ENCODE measurements around the gene CCDC50.

CCDC50 gene

GRCh38 chr3:191301782-191302411 lies 27.3 kb upstream of the CCDC50 start:
- Histone ChIP-seq H3K27me3 (ENCODE audit: control insufficient read depth, low read length) (no peaks in the 10 kb centered on the region), H3K4me3 (ENCODE audit: low read length) (no peak overlapping the region), H3K36me3 (ENCODE audit: control insufficient read depth, low read length) (no peaks in the 10 kb centered on the region), H4K20me1 (ENCODE audit: control insufficient read depth, insufficient read depth, low read depth, low read length) (no peaks in the 10 kb centered on the region), H3F3A (ENCODE audit: control insufficient read depth, insufficient read depth) (no peaks in the 10 kb centered on the region), H3K9me2 (replicated peaks; ENCODE audit: control insufficient read depth, low read length) (no peaks in the 10 kb centered on the region), H3K4me1 (ENCODE audit: control insufficient read depth, low read length) (peaks cover 17% of the 10 kb centered on the region), H3K9me3 (ENCODE audit: control insufficient read depth, insufficient read depth, low read length) (no peaks in the 10 kb centered on the region), H3K27ac (ENCODE audit: low read depth, low read length) (no peak overlapping the region), H3K79me2 (ENCODE audit: control insufficient read depth, low read length) (no peaks in the 10 kb centered on the region), H3K4me2 (ENCODE audit: low read length) (no peak overlapping the region)
- TF ChIP-seq EZH2phosphoT487 (IDR thresholded peaks at IDR 0.05; ENCODE audit: borderline replicate concordance, low read length) (no peak), CTCF (IDR thresholded peaks at IDR 0.05; ENCODE audit: low read depth, low read length, poor library complexity, severe bottlenecking) (no peak)

- Histone ChIP-seq H3K79me2 (ENCODE audit: control insufficient read depth, low read length) (no peaks in the 10 kb centered on the region), H3F3A (ENCODE audit: control insufficient read depth, insufficient read depth) (no peaks in the 10 kb centered on the region), H3K4me3 (ENCODE audit: low read length) (no peak overlapping the region), H3K4me1 (ENCODE audit: control insufficient read depth, low read length) (peaks cover 11% of the 10 kb centered on the region), H3K36me3 (ENCODE audit: control insufficient read depth, low read length) (no peaks in the 10 kb centered on the region), H3K4me2 (ENCODE audit: low read length) (no peak overlapping the region), H3K9me3 (ENCODE audit: control insufficient read depth, insufficient read depth, low read length) (no peaks in the 10 kb centered on the region), H4K20me1 (ENCODE audit: control insufficient read depth, insufficient read depth, low read depth, low read length) (no peaks in the 10 kb centered on the region), H3K27ac (ENCODE audit: low read depth, low read length) (no peak overlapping the region), H3K27me3 (ENCODE audit: control insufficient read depth, low read length) (no peaks in the 10 kb centered on the region), H3K9me2 (replicated peaks; ENCODE audit: control insufficient read depth, low read length) (no peaks in the 10 kb centered on the region)
- TF ChIP-seq CTCF (IDR thresholded peaks at IDR 0.05; ENCODE audit: low read depth, low read length, poor library complexity, severe bottlenecking) (no peak), EZH2phosphoT487 (IDR thresholded peaks at IDR 0.05; ENCODE audit: borderline replicate concordance, low read length) (no peak)
Measured at GRCh38 chr3:191302451-191302850, 26.7 kb upstream of the CCDC50 start.

DNA sequence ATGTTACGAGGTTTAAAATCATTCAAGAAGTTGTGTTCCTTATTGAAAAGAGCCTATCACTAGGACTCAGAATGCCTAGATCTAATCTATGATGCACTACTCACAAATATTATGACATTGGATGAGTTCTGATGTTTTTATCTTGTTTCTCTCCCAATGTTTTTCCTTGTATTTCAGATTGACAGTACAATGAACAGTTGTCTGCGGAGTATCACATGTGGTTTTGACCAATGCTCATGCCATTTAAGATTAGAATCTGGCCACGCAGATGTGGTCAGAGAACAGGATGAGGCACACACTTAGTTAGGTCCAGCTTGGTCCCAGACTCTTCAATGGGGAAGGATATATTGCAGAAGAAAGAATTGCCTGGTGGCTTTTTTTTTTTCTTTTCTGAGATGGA lies 25.6 kb upstream of the CCDC50 start:
- no peak overlapping the region for H3K4me2 ChIP-seq (ENCODE audit: low read length)
- H3K27me3 ChIP-seq (ENCODE audit: control insufficient read depth, low read length), result no peaks in the 10 kb centered on the region
- no peak for TF ChIP-seq CTCF (IDR thresholded peaks at IDR 0.05; ENCODE audit: low read depth, low read length, poor library complexity, severe bottlenecking)
- no peak for TF ChIP-seq EZH2phosphoT487 (IDR thresholded peaks at IDR 0.05; ENCODE audit: borderline replicate concordance, low read length)

More for the DNA sequence above, 25.6 kb upstream of the CCDC50 start:
- Histone ChIP-seq H3K79me2 (ENCODE audit: control insufficient read depth, low read length) (no peaks in the 10 kb centered on the region), H3K4me1 (ENCODE audit: control insufficient read depth, low read length) (peaks cover 11% of the 10 kb centered on the region), H3K4me3 (ENCODE audit: low read length) (no peak overlapping the region), H3K9me2 (replicated peaks; ENCODE audit: control insufficient read depth, low read length) (no peaks in the 10 kb centered on the region), H3F3A (ENCODE audit: control insufficient read depth, insufficient read depth) (no peaks in the 10 kb centered on the region), H3K36me3 (ENCODE audit: control insufficient read depth, low read length) (no peaks in the 10 kb centered on the region), H3K9me3 (ENCODE audit: control insufficient read depth, insufficient read depth, low read length) (no peaks in the 10 kb centered on the region), H3K27ac (ENCODE audit: low read depth, low read length) (no peak overlapping the region), H4K20me1 (ENCODE audit: control insufficient read depth, insufficient read depth, low read depth, low read length) (no peaks in the 10 kb centered on the region)
